UCSD-AML1 (cell line): ENCODE measurements around the gene PRAMEF20.
A peak's percentile ranks its signal among the peaks of the same experiment; 100 is the strongest.

Source experiments
- DNase-seq: peaks from one replicate; lab custom pipeline; 2025; ENCODE audit not compliant: unreplicated experiment; lab: John Stamatoyannopoulos, UW

PRAMEF20 gene

DNA sequence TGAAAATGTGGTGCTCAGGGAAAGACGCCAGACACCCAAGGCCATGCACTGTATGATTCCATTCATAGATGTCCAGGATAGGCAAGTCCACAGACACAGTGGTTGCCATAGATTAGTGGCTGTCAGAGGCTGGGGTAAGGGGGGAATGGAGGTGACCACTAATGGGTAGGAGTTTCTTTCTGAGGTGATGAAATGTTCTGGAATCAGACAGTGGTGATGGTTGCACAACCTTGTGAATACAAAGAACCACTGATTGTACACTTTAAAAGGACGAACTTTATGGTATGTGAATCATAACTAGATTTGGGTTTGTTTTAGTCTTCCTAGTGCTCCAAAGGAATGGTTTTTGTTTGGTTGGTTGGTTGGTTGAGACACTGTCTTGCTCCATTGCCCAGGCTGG lies 51.7 kb downstream of the PRAMEF20 start:
- no peak for DNase-seq

DNA sequence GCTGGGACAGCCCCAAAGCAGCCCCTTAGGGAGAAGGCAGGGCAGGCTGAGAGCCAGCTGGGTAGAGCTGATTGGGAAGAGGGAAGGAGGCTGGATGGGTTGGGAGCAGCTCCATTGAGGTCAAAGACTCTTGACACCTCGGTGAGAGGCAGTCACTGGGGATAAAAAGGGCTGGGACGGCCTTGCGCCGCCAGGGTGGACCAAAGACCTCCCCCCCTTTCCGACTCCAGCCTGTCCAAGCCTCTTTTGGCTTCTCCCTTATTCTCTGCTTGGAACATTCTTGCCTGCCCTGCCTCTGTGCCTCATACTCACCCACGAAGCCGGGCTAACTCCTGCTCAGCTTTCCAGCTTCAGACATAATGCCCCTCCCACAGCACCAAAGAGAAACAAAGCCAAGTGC lies 52.4 kb downstream of the PRAMEF20 start:
- no peak for DNase-seq

DNA sequence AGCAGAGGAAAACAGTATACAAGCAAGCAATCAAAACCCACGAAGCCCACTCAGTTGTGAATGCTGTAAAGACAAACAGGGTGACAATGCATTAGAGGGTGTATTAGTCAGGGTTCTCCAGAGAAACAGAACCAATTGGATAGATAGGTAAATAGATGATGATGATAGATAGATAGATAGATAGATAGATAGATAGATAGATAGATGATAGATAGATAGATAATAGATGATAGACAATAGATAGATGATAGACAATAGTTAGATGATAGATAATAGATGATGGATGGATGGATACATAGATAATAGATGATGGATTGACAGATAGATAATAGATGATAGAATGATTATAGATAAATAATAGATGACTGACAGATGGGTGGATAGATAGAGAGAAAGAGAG lies 55.3 kb downstream of the PRAMEF20 start:
- no peak for DNase-seq

DNA sequence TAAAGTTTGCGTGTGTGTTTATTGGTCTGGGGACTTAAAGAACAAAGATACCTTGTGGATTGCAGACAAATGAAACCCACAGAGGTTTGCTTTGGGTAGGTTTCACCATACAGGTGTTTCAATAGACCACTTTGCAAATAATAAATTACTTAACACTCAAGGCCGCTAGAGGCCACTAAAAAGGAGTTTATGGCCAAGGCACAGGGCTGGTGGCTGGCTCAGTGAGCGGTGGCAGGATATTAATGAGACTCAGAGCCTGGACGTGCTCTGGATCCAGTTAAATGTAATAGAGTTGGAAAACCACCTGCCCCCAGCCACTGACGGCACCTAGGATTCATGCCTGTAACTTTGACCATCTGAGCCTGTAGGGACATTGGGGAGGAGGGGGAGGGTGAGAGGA lies 59.1 kb downstream of the PRAMEF20 start:
- peak; percentile 28 for DNase-seq
